ENCODE data around the gene TPSD1.

DNA sequence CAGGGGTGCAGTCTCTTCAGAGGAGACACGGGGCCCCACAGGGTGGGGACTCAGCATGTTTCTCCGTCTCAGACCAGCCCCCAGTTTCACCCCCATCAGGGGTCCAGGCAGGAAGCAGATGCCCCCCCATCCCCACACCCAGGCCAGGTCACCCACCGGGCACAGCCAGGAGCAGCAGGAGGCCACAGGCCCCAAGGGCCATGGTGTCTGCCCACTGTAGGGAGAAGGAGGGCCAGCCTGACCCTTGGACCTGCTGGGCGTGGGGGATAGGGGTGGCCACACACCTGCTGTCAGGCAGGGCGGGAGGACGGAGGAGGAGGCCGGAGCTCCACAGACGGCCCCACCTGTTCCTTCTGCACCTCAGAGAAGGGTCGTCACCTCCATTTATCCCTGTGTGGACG, 30.8 kb upstream of the TPSD1 start, which contains the start of gene TPSG1:
- TF ChIP-seq CTCF (IDR thresholded peaks at IDR 0.05) (no peak), EZH2 (IDR thresholded peaks at IDR 0.05; ENCODE audit: borderline replicate concordance, insufficient read depth, low read depth, low read length, poor library complexity, severe bottlenecking) (no peak)
